GM12872 (cell line): ENCODE data around the gene SCLY.

Experiments
- CTCF ChIP-seq: IDR thresholded peaks from 3 replicates; pipeline ENCODE4 v1.5.1; 2011; ENCODE audit warnings: low read depth, mild to moderate bottlenecking, low read length, moderate library complexity; ENCODE audit not compliant: insufficient read depth

The SCLY gene

GRCh38 chr2:238059505-238059904 lies 1.3 kb upstream of the SCLY start:
- no peak for TF ChIP-seq CTCF

GRCh38 chr2:238060096-238060541 lies 682 bp upstream of the SCLY start:
- no peak for TF ChIP-seq CTCF

- no peak for TF ChIP-seq CTCF
Measured at GRCh38 chr2:238061315-238062202, 758 bp downstream of the SCLY start.

- TF ChIP-seq CTCF, result no peak
Measured at GRCh38 chr2:238063414-238064189, 2.8 kb downstream of the SCLY start.

- no peak for TF ChIP-seq CTCF
Measured at GRCh38 chr2:238064376-238064775, 3.6 kb downstream of the SCLY start.

GRCh38 chr2:238065071-238065846 lies 4.5 kb downstream of the SCLY start:
- no peak for TF ChIP-seq CTCF

- TF ChIP-seq CTCF, result no peak
Measured at GRCh38 chr2:238066218-238066617, 5.4 kb downstream of the SCLY start.
